ENCODE results near the gene FITM1.

FITM1 gene

DNA sequence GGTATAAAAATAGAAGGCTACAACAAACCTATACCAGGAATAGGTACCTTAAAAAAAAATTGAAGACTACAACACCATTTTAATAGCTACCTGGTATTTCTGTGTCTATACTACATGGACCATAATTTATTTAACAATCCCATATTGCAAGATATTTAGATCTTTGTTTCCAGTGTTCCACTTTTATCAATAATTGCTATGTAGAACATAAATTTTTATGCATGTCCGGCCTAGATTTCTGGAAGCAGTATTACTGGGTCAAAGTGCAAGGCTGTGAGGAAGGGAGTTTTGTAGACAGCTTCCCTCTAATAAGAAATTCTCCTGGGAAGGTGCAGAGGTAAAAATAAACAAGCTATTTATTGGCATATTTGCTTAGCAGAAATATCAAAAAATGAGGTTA, 19.9 kb upstream of the FITM1 start:
- ChIA-PET POLR2A (ENCODE audit: low non-redundant PET) (no interaction called here), CTCF (interaction anchor here (3.6 kb wide), 1 partner anchor 53 kb away, joined by 39 read pairs; no protein-coding TSS in a partner anchor)
- no peak for DNase-seq (ENCODE audit: low spot score)
- TF ChIP-seq, protein P1, sequence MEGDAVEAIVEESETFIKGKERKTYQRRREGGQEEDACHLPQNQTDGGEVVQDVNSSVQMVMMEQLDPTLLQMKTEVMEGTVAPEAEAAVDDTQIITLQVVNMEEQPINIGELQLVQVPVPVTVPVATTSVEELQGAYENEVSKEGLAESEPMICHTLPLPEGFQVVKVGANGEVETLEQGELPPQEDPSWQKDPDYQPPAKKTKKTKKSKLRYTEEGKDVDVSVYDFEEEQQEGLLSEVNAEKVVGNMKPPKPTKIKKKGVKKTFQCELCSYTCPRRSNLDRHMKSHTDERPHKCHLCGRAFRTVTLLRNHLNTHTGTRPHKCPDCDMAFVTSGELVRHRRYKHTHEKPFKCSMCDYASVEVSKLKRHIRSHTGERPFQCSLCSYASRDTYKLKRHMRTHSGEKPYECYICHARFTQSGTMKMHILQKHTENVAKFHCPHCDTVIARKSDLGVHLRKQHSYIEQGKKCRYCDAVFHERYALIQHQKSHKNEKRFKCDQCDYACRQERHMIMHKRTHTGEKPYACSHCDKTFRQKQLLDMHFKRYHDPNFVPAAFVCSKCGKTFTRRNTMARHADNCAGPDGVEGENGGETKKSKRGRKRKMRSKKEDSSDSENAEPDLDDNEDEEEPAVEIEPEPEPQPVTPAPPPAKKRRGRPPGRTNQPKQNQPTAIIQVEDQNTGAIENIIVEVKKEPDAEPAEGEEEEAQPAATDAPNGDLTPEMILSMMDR (conservative IDR thresholded peaks at IDR 0.05; ENCODE audit: low read depth) = no peak
- no peak overlapping the region for H3K27ac ChIP-seq

DNA sequence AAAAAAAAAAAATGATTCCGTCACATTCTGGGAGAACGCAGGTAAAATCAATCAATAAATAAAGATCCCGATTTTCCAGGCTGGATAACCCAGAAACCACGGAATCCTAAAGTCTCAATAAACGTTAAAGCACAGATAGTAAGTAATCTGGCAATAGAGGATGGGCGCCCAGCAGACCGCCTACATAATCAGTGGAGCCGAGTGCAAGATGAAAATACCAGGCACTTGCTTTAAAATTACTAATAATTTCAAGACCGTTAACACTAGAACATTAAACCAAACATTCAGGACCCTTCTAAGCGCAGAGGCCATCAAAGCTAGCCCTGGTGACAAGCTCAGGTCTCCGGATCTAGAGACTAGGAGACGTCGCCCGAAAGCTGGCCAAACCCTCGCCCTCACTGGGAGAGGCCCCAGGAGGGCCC, 17.1 kb upstream of the FITM1 start:
- DNase-seq (ENCODE audit: low spot score) = no peak
- H3K27ac ChIP-seq = peak overlapping the region; percentile 99
- ChIA-PET POLR2A (ENCODE audit: low non-redundant PET) (interaction anchor here (0.7 to 2.0 kb wide), 7 partner anchors 19 to 129 kb away, joined by 3 to 12 read pairs (median 4); partner anchors contain the start of genes PCK2, PSME1, PSME2 and RNF31), CTCF (interaction anchor here (0.6 kb wide), 2 partner anchors 61 to 74 kb away, joined by 3 read pairs; no protein-coding TSS in a partner anchor)
- TF ChIP-seq, protein P1 (conservative IDR thresholded peaks at IDR 0.05; ENCODE audit: low read depth) = no peak

DNA sequence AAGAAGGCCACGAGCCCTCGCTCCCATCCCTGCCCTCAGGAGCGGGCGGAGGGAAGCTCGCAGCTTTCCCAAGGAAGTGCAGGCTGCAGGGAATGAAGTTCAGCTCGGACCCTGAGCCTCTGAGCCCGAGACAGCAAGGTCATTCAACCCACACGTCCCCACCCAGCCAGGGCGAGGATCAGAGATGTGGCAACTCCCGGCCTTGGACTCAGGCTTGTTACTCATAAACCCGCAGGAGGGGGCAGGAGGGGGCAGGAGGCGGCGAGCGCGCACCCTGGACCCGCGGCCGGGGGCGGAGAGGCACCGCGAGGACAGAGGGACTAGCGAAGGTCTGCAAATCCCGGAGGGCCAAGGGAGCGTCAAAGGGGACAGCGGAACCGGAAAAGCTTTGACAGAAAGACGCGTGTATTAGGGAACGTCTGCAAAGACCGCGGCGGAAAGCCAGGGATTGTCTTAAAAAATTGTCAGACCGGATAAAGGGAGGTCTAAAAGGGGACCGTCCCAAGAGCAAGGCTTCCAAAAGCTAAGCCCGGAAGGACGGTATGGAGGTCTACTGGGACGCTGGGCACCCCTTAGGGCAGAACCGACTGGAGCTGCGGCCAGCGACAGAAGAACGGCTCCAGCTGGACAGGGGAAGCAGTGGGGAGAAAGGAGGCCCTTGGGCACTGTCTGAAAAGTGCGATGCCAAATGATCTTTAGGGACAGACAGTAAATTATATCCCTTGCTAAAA, 16.5 kb upstream of the FITM1 start:
- TF ChIP-seq, protein P1 (conservative IDR thresholded peaks at IDR 0.05; ENCODE audit: low read depth) = no peak
- peak overlapping the region; percentile 99 for H3K27ac ChIP-seq
- peak; percentile 78 for DNase-seq (ENCODE audit: low spot score)
- ChIA-PET POLR2A (ENCODE audit: low non-redundant PET) (interaction anchor here (0.7 to 2.0 kb wide), 10 partner anchors 10 to 128 kb away, joined by 3 to 12 read pairs (median 4); partner anchors contain the start of genes IRF9, PCK2, PSME1 and PSME2), CTCF (interaction anchor here (0.6 kb wide), 2 partner anchors 61 to 73 kb away, joined by 3 read pairs; no protein-coding TSS in a partner anchor)

DNA sequence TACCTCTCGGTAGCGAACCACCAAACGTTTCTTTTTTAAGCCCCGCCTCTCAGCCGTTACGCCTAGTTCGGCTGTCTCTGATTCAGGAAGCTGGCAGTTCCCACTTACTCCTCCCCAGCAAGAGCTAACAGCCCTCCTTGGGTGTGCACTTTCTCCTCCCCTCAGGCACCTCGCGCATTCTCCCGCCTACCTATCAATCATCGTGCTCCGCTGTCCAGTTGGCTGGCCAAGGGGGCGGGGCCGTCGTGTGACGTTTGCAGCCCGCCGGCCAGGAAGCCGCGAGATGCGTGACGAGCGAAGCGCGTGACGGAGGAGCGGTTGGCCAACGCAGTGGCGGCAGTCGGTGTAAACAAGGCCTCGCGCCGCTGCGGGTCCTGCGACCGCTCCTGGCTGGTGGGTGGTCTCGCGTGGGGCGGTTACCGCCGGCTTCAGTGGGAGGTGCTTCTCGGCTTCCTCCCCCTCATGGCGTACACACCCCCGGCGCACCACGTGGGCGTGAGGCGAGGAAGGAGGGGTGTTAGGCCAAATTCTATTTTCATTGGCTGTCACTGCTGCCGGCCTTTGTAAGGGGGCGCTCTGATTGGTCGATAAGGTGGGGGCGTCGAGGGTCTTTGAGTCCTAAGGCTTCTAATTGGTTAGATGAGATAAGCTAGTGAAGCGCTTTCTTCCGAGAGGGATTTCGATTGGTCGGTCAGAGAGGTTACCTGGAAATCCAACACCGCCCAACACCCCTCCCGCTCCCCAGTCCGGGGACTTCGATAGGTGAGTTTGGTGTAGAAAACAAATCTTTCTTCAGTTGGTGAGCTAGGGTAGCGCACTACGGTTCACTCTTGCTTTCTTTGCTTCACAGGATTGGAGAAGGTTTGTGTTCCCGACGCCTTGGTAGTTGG, 15.7 kb upstream of the FITM1 start, which contains the start of the genes DCAF11 and NRL:
TSS of gene DCAF11 (plus strand) at position 246 of the 890 bp plus-strand sequence. CDS start 818 bp downstream, outside the sequence.
TSS of gene NRL (minus strand) at position 418 of the 890 bp plus-strand sequence. CDS start 32,101 bp downstream, outside the sequence.
- ChIA-PET POLR2A (ENCODE audit: low non-redundant PET) (interaction anchor here (0.7 to 2.0 kb wide), 10 partner anchors 9 to 769 kb away, joined by 3 to 12 read pairs (median 4); partner anchors contain the start of genes IRF9, PCK2, PSME1 and PSME2), CTCF (no interaction called here)
- DNase-seq (ENCODE audit: low spot score) = peak; percentile 99
- peak within 1 kb of the TSS; percentile 99 for H3K27ac ChIP-seq
- TF ChIP-seq, protein P1 (conservative IDR thresholded peaks at IDR 0.05; ENCODE audit: low read depth) = no peak

DNA sequence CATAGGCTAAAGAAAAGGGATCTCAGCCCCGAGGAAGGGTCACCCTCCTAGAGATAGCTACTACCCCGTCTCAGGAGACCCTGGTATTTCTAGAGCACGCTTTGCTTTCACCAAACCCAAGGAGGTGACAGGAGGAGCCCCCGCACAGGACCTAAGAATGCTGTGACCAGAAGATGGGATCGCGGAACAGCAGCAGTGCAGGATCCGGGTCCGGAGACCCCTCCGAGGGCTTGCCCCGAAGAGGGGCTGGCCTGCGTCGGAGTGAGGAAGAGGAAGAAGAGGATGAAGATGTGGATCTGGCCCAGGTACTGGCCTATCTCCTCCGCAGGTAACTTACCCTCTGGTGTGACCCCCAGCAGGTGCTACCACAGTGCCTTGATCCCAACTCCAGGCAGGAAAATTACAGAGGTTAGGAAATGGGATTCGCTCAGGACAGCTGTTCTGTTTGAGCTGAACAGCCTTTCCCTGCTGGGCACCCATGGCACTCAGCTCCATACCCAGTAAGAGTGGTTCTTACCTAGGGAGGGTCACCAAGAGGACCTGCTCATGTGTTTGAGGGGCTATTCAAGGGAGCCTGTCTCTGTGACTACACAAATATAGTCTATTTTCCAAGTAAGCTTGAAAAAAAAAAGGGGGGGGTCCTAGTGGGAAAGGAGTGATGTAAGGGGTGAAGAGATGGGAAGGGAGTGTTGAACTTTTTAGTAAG, 14.9 kb upstream of the FITM1 start:
- DNase-seq (ENCODE audit: low spot score) = no peak
- ChIA-PET POLR2A (ENCODE audit: low non-redundant PET) (interaction anchor here (0.7 to 1.7 kb wide), 2 partner anchors 31 to 770 kb away, joined by 3 read pairs; partner anchors contain the start of gene RNF31), CTCF (interaction anchor here (0.5 kb wide), 1 partner anchor 149 kb away, joined by 3 read pairs; no protein-coding TSS in a partner anchor)
- peak overlapping the region; percentile 99 for H3K27ac ChIP-seq
- TF ChIP-seq, protein P1 (conservative IDR thresholded peaks at IDR 0.05; ENCODE audit: low read depth) = no peak

Measured in RWPE1 (cell line).